Glutamatergic neuron (in vitro differentiated cells): ENCODE results near the gene ALOX5. TPM values are rescaled to one million over a fixed set of nuclear protein-coding genes. Genes with fewer than 3 reads are reported as not detected.
"Not testable (repeated sequence)": the region's sequence is repeated elsewhere in the genome, so short reads cannot be mapped to it uniquely, and the experiment has no call there.

Experiments used
- DNase-seq: peaks from one replicate; pipeline ENCODE4 v3.0.0; 2022
- H3K27ac Mint-ChIP-seq: one replicate; pipeline ENCODE4 v1.8.0; 2020; ENCODE audit warnings: mild to moderate bottlenecking, mixed read lengths, inconsistent platforms; ENCODE audit not compliant: unreplicated experiment
- H3K27me3 Mint-ChIP-seq: one replicate; pipeline ENCODE4 v1.8.0; 2020; ENCODE audit warnings: mild to moderate bottlenecking, moderate library complexity, mixed read lengths, inconsistent platforms; ENCODE audit not compliant: unreplicated experiment
- H3K36me3 Mint-ChIP-seq: one replicate; pipeline ENCODE4 v1.8.0; 2020; ENCODE audit warnings: mild to moderate bottlenecking, mixed read lengths, inconsistent platforms; ENCODE audit not compliant: unreplicated experiment
- H3K4me1 Mint-ChIP-seq: one replicate; pipeline ENCODE4 v1.8.0; 2020; ENCODE audit warnings: mild to moderate bottlenecking, low read depth, mixed read lengths, inconsistent platforms; ENCODE audit not compliant: unreplicated experiment
- H3K4me3 Mint-ChIP-seq: one replicate; pipeline ENCODE4 v1.8.0; 2020; ENCODE audit warnings: mild to moderate bottlenecking, mixed read lengths, inconsistent platforms; ENCODE audit not compliant: unreplicated experiment
- H3K9me3 Mint-ChIP-seq: one replicate; pipeline ENCODE4 v1.8.0; 2020; ENCODE audit warnings: mild to moderate bottlenecking, moderate library complexity, mixed read lengths, inconsistent platforms; ENCODE audit not compliant: unreplicated experiment
- CTCF ChIP-seq: fragments of 200-600 bp; sonication (generic); IDR thresholded peaks from one replicate; pipeline ENCODE4 v1.5.0; 2021; ENCODE audit not compliant: partially characterized antibody, unreplicated experiment
- total RNA-seq: library from RNA; stranded (reverse); fragmentation: NEBNext Ultra II Directional; extraction: Animal tissue kit (Norgen Biotek cat#: 25700); gene quantifications from one replicate; pipeline ENCODE4 v1.2.1, GENCODE V29; 2021; ENCODE audit not compliant: unreplicated experiment

ALOX5 gene
- total RNA-seq, 1 donor from 2014 or later = 8.4 TPM

GRCh38 chr10:45387096-45387893 lies 13.3 kb downstream of the ALOX5 start:
- H3K27me3 Mint-ChIP-seq = peaks cover 1% of the 10 kb centered on the region
- DNase-seq = no peak
- TF ChIP-seq CTCF = no peak
- peaks cover 14% of the 10 kb centered on the region for H3K36me3 Mint-ChIP-seq
- H3K4me1 Mint-ChIP-seq = no peaks in the 10 kb centered on the region
- H3K9me3 Mint-ChIP-seq = peaks cover 8% of the 10 kb centered on the region
- H3K27ac Mint-ChIP-seq = no peak overlapping the region
- H3K4me3 Mint-ChIP-seq = no peak overlapping the region

GRCh38 chr10:45389671-45390070 lies 15.7 kb downstream of the ALOX5 start:
- H3K4me1 Mint-ChIP-seq, H3K9me3 Mint-ChIP-seq, H3K27me3 Mint-ChIP-seq, H3K27ac Mint-ChIP-seq, DNase-seq, H3K4me3 Mint-ChIP-seq: not testable (repeated sequence)
- peaks cover 14% of the 10 kb centered on the region for H3K36me3 Mint-ChIP-seq

- H3K27ac Mint-ChIP-seq, H3K27me3 Mint-ChIP-seq, H3K9me3 Mint-ChIP-seq, DNase-seq, H3K4me3 Mint-ChIP-seq, H3K4me1 Mint-ChIP-seq: not testable (repeated sequence)
- H3K36me3 Mint-ChIP-seq = peaks cover 14% of the 10 kb centered on the region
Observed at GRCh38 chr10:45391636-45392035, 17.6 kb downstream of the ALOX5 start.

- no peak for TF ChIP-seq CTCF
- Mint-ChIP-seq H3K4me3 (no peak overlapping the region), H3K9me3 (no peaks in the 10 kb centered on the region), H3K4me1 (no peaks in the 10 kb centered on the region), H3K27ac (no peak overlapping the region), H3K36me3 (peaks cover 2% of the 10 kb centered on the region), H3K27me3 (peaks cover 3% of the 10 kb centered on the region)
- DNase-seq = no peak
Observed at GRCh38 chr10:45395554-45395953, 21.5 kb downstream of the ALOX5 start.

- H3K36me3 Mint-ChIP-seq = no peaks in the 10 kb centered on the region
- H3K9me3 Mint-ChIP-seq = peaks cover 2% of the 10 kb centered on the region
- TF ChIP-seq CTCF = no peak
- H3K27ac Mint-ChIP-seq = no peak overlapping the region
- H3K4me1 Mint-ChIP-seq = no peaks in the 10 kb centered on the region
- H3K4me3 Mint-ChIP-seq = no peak overlapping the region
- no peak for DNase-seq
- H3K27me3 Mint-ChIP-seq = no peaks in the 10 kb centered on the region
Observed at GRCh38 chr10:45398595-45398994, 24.6 kb downstream of the ALOX5 start.

- no peak for TF ChIP-seq CTCF
- no peaks in the 10 kb centered on the region for H3K4me1 Mint-ChIP-seq
- no peaks in the 10 kb centered on the region for H3K27me3 Mint-ChIP-seq
- peaks cover 2% of the 10 kb centered on the region for H3K9me3 Mint-ChIP-seq
- no peak overlapping the region for H3K4me3 Mint-ChIP-seq
- no peak overlapping the region for H3K27ac Mint-ChIP-seq
- DNase-seq = no peak
- H3K36me3 Mint-ChIP-seq = no peaks in the 10 kb centered on the region
Observed at GRCh38 chr10:45399113-45399512, 25.1 kb downstream of the ALOX5 start.
